ENCODE results near the gene ALX3.

The ALX3 gene

DNA sequence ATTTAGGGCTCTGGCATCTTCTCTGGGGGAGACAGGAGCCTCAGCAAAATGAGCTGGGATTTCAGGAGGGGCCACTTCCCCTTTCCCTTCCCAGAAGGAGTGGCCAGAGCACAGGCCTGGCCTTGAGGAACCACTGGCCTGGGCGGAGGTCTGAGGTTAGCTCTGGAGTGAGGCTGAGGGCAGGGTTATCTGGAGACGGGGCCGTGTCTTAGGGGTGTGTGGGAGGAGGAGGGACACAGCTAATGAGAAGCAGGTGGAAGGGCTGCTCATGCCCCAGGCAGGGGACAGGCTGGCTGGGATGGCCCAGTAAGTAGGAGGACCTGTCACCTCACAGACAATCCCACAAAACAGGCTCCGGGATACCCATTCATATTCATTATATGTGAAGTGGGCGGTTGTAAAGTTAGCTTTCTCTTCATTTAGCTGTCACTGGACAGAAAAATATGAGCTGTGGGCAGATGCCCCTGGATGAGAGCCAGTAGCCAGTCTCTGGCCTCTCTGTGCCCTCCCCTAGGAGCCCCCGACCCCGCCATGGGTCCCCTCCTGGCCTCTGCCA, 12.4 kb downstream of the ALX3 start:
- H3K4me1 ChIP-seq (ENCODE audit: insufficient read depth, low read length, severe bottlenecking), result no peaks in the 10 kb centered on the region
- H3K36me3 ChIP-seq (ENCODE audit: insufficient read depth, low read length), result peaks cover 53% of the 10 kb centered on the region
- H3F3A ChIP-seq (ENCODE audit: insufficient read depth, low read length), result no peaks in the 10 kb centered on the region
- H3K9ac ChIP-seq (ENCODE audit: low read length), result no peak overlapping the region
- no peak for TF ChIP-seq EZH2 (IDR thresholded peaks at IDR 0.05; ENCODE audit: borderline replicate concordance, low read length)
- TF ChIP-seq, protein P1, sequence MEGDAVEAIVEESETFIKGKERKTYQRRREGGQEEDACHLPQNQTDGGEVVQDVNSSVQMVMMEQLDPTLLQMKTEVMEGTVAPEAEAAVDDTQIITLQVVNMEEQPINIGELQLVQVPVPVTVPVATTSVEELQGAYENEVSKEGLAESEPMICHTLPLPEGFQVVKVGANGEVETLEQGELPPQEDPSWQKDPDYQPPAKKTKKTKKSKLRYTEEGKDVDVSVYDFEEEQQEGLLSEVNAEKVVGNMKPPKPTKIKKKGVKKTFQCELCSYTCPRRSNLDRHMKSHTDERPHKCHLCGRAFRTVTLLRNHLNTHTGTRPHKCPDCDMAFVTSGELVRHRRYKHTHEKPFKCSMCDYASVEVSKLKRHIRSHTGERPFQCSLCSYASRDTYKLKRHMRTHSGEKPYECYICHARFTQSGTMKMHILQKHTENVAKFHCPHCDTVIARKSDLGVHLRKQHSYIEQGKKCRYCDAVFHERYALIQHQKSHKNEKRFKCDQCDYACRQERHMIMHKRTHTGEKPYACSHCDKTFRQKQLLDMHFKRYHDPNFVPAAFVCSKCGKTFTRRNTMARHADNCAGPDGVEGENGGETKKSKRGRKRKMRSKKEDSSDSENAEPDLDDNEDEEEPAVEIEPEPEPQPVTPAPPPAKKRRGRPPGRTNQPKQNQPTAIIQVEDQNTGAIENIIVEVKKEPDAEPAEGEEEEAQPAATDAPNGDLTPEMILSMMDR (IDR thresholded peaks at IDR 0.05; ENCODE audit: low read length), result no peak
- no peak overlapping the region for H3K4me3 ChIP-seq (ENCODE audit: low read depth, low read length, poor library complexity, severe bottlenecking)
- no peaks in the 10 kb centered on the region for H3K9me2 ChIP-seq (ENCODE audit: low read depth, low read length)
- H3K4me2 ChIP-seq (ENCODE audit: low read length), result no peak overlapping the region
- peaks cover 2% of the 10 kb centered on the region; the same call in 1 of the 2 replicates for H4K20me1 ChIP-seq (ENCODE audit: insufficient read depth, low read length)
- no peak overlapping the region for H3K27ac ChIP-seq (ENCODE audit: low read depth, low read length, poor library complexity, severe bottlenecking)
- no peaks in the 10 kb centered on the region for H3K27me3 ChIP-seq (ENCODE audit: insufficient read depth, low read length)
- no peaks in the 10 kb centered on the region for H3K9me3 ChIP-seq (ENCODE audit: low read length)
- no peaks in the 10 kb centered on the region for H3K79me2 ChIP-seq (ENCODE audit: insufficient read depth, low read length)
- H2AFZ ChIP-seq (ENCODE audit: low read length), result no peak overlapping the region

GRCh38 chr1:110056776-110057175, 13.7 kb downstream of the ALX3 start:
- H3K27me3 ChIP-seq (ENCODE audit: insufficient read depth, low read length), result no peaks in the 10 kb centered on the region
- no peak overlapping the region for H2AFZ ChIP-seq (ENCODE audit: low read length)
- H3K36me3 ChIP-seq (ENCODE audit: insufficient read depth, low read length), result peaks cover 65% of the 10 kb centered on the region
- H3K79me2 ChIP-seq (ENCODE audit: insufficient read depth, low read length), result no peaks in the 10 kb centered on the region
- no peak overlapping the region for H3K9ac ChIP-seq (ENCODE audit: low read length)
- no peaks in the 10 kb centered on the region for H3F3A ChIP-seq (ENCODE audit: insufficient read depth, low read length)
- TF ChIP-seq, protein P1 (IDR thresholded peaks at IDR 0.05; ENCODE audit: low read length), result no peak
- TF ChIP-seq EZH2 (IDR thresholded peaks at IDR 0.05; ENCODE audit: borderline replicate concordance, low read length), result no peak
- no peak overlapping the region for H3K27ac ChIP-seq (ENCODE audit: low read depth, low read length, poor library complexity, severe bottlenecking)
- H3K9me2 ChIP-seq (ENCODE audit: low read depth, low read length), result no peaks in the 10 kb centered on the region
- no peaks in the 10 kb centered on the region for H3K4me1 ChIP-seq (ENCODE audit: insufficient read depth, low read length, severe bottlenecking)
- no peaks in the 10 kb centered on the region for H3K9me3 ChIP-seq (ENCODE audit: low read length)
- peaks cover 2% of the 10 kb centered on the region; the same call in 1 of the 2 replicates for H4K20me1 ChIP-seq (ENCODE audit: insufficient read depth, low read length)
- no peak overlapping the region for H3K4me2 ChIP-seq (ENCODE audit: low read length)
- H3K4me3 ChIP-seq (ENCODE audit: low read depth, low read length, poor library complexity, severe bottlenecking), result no peak overlapping the region

DNA sequence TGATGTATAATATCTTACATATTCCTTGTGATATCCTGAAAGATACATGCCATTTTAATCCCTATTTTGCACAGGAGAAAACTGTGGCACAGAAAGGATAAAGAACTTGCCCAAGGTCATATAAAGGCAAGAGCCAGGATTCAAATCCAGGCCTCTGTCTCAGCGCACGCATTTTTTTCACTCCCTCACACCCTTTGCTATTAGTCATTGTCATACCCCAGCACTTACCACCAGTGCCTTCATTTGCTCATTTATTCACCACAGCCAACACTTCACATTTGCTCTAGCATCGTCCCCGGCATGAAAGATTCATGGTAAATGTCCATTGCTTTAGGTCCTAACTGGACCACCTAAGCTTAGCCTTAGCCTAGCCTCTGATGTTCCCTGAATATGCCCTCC, 14.2 kb downstream of the ALX3 start:
- H3K9ac ChIP-seq (ENCODE audit: low read length), result no peak overlapping the region
- H4K20me1 ChIP-seq (ENCODE audit: insufficient read depth, low read length), result peaks cover 2% of the 10 kb centered on the region; the same call in 1 of the 2 replicates
- H3K36me3 ChIP-seq (ENCODE audit: insufficient read depth, low read length), result peaks cover 70% of the 10 kb centered on the region

More for the DNA sequence above, 14.2 kb downstream of the ALX3 start:
- TF ChIP-seq, protein P1 (IDR thresholded peaks at IDR 0.05; ENCODE audit: low read length), result no peak
- no peak for TF ChIP-seq EZH2 (IDR thresholded peaks at IDR 0.05; ENCODE audit: borderline replicate concordance, low read length)
- no peaks in the 10 kb centered on the region for H3F3A ChIP-seq (ENCODE audit: insufficient read depth, low read length)
- H2AFZ ChIP-seq (ENCODE audit: low read length), result no peak overlapping the region
- H3K27me3 ChIP-seq (ENCODE audit: insufficient read depth, low read length), result no peaks in the 10 kb centered on the region
- no peaks in the 10 kb centered on the region for H3K79me2 ChIP-seq (ENCODE audit: insufficient read depth, low read length)
- H3K4me1 ChIP-seq (ENCODE audit: insufficient read depth, low read length, severe bottlenecking), result no peaks in the 10 kb centered on the region
- H3K4me3 ChIP-seq (ENCODE audit: low read depth, low read length, poor library complexity, severe bottlenecking), result no peak overlapping the region
- H3K9me2 ChIP-seq (ENCODE audit: low read depth, low read length), result no peaks in the 10 kb centered on the region
- H3K27ac ChIP-seq (ENCODE audit: low read depth, low read length, poor library complexity, severe bottlenecking), result no peak overlapping the region
- H3K4me2 ChIP-seq (ENCODE audit: low read length), result no peak overlapping the region
- H3K9me3 ChIP-seq (ENCODE audit: low read length), result no peaks in the 10 kb centered on the region

All from OCI-LY1 (cell line).